Epithelial cell of prostate (primary cell): ENCODE data around the gene MCF2L2.

ENCODE experiments used
- DNase-seq: peaks from one replicate; pipeline ENCODE4 v3.0.0-alpha.2; 2011; ENCODE audit warnings: low read depth, low spot score
- H3K27ac ChIP-seq: fragments of 450-650 bp; 2 replicates; pipeline ENCODE4 v1.5.1; 2017; ENCODE audit warnings: mild to moderate bottlenecking

The MCF2L2 gene

DNA sequence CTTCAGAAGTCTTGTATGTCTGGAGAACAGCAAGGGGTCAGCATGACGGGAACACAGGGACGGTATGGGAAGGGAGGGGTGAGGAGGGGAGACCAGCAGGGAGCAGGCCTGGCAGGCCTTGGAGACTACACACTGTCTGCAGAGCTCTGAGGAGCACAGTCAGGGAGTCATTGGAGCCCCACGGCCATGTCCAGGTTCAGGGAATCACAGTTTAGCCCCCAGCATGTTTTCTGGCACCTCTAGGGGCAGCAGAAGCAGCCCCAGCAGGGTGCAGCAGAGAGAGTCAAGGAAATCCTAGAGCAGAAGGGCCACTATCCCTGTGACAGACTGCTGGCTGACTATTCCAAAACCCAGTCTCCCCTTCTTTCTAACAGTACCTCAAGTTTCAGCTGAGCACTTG is 269.1 kb downstream of the MCF2L2 start:
- no peak for DNase-seq
- H3K27ac ChIP-seq = no peak overlapping the region

DNA sequence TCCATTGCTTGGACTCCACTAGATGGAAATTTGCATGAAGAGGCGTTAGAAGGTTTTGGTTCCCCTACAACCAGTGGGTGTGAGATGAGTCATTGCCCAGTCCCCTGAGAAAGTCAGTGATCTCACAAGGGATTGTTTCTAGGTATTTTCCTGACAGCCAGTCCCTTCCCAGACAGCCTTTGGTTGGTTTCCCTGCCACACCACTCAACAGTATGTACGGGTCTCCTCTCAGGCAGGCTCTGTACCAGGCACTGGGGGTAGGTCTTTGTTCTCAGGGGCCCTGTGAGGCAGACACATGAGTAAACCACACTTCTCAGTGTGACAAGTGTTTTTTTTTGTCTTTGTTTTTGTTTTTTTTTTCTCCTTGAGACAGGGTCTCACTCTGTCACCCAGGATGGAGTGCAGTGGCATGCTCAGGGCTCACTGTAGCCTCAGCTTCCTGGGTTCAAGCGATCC is 269.8 kb downstream of the MCF2L2 start:
- no peak for DNase-seq
- H3K27ac ChIP-seq = no peak overlapping the region

DNA sequence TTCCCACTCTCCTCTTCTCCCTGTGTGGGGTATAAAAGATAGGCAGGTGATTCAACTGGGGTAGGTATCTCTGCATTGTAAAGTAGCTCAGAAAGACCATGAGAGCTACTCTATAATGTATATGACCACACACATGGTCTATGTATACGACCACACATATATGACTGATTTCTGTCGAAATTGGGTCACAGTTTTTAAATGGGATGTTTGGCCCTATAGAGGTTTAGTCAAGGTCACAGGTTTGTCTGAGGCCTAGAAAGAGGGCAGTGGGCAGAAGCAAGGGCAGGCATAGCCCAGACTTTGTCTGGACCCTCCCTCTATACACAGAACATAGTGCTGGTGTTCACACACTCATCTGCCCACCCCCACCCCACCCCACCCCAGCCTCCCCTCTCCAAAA is 270.3 kb downstream of the MCF2L2 start:
- no peak overlapping the region for H3K27ac ChIP-seq
- no peak for DNase-seq

DNA sequence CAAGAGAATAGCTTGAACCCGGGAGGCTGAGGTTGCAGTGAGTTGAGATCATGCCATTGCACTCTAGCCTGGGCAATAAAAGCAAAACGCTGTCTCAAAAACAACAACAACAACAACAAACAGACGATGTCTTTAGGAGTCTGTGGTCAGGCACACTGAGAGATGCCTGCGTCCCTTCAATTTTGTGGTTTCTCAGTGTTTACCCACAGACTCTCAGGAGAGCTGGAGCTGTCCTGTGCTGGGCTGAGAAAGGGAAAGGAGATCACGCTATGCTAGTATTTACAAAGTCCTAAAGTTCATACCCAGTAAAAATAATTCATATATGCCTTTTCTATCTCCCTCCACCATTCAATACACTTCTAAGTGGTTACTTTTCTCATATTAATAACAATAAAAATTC is 272.2 kb downstream of the MCF2L2 start:
- no peak for DNase-seq
- no peak overlapping the region for H3K27ac ChIP-seq

DNA sequence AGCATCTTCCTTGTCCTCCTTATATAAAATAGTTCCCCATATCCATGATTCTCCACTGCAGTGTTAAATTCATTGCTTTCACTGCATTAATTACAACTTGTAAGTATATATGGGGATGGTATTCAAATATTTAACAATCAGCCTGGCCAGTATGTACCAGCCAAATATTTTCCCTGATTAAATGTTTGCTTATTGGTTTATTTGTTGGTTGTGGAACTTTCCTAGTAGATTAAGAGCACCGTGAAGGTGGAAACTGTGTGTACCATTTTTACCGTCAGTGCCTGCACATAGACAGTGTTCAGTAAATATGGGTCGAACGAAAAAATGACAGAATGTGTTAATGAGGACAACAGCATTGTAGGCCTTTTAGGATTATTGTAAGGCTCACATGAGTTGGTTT is 272.9 kb downstream of the MCF2L2 start:
- DNase-seq = no peak

DNA sequence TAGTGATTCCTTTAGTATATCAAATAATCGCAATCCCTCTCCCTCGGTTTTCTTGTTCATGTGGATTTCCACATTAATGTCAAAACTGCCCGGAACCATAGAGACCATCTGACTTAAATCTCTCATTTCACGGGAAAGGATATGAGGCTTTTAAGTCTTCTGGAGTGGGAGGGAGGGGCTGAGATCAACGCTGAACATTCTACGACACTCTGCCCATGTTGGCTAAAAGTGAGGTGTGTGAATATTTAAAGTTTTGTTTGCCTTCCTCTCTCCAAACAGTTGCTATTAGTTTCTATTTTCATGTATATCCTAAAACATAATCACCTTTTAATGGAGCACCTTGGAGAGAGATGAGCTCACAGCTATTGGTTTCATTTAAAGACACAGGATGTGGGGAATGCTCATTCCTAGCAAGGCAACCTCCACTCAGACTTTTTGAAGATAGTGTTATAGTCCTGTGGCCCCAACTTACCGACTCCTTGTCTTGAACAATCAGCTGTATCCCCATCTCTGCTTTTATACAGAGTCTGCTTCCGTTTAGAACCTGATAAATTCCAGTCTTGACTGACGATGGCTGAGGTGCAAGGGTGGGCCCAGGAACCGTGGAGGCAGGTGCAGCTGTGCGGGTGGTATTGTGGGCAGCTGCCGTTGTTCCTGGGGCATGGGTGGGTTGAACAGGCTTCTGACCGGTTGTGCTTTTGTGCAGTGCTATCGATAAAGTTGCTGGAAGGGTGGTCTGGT is 275.0 kb downstream of the MCF2L2 start:
- no peak for DNase-seq
- no peak overlapping the region for H3K27ac ChIP-seq

More for the DNA sequence above, 272.9 kb downstream of the MCF2L2 start:
- no peak overlapping the region for H3K27ac ChIP-seq

DNA sequence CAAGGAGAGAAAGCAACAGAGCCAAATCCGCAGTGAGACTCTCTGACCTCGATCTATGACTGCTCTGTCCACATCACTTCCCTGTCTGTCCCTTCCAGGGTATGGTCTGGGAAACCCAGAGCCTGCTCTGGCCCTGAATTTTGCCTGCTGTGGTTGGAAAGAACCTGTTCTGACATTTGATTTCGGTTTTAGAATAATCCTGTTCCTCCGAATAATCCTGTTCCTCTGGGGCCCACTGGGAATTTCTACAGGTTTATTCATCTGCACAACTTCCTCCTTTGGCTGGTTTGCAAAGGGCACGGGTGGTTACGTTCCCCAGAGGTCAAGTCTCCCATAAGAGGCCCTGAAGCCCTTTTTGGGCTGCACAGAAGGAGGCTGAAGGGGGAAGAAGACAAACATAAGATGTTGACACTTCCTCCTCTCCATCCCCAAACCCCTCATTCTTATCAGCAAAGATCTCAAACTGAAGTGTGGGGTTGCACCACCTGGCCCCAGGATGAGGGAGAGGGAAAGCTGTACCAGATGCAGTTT is 276.5 kb downstream of the MCF2L2 start:
- H3K27ac ChIP-seq = no peak overlapping the region
- no peak for DNase-seq

DNA sequence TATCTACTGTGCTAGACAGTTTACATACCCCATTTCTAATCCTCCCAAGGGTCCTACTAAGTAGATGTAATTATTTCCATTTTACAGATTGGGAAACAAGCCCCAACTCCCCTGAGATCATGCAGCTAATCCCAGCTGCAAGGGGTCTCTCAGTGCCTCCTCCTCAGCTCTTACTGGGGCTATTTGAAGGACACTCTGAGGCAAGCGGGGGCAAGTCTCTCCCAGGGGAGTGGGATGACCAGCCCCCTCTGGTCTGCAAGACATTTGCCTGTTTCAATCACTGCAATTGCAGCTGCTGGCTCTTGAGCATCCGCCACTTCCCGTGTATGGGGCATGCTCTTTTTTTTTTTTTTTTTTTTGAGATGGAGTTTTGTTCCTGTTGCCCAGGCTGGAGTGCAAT is 277.3 kb downstream of the MCF2L2 start:
- no peak for DNase-seq
- no peak overlapping the region for H3K27ac ChIP-seq

DNA sequence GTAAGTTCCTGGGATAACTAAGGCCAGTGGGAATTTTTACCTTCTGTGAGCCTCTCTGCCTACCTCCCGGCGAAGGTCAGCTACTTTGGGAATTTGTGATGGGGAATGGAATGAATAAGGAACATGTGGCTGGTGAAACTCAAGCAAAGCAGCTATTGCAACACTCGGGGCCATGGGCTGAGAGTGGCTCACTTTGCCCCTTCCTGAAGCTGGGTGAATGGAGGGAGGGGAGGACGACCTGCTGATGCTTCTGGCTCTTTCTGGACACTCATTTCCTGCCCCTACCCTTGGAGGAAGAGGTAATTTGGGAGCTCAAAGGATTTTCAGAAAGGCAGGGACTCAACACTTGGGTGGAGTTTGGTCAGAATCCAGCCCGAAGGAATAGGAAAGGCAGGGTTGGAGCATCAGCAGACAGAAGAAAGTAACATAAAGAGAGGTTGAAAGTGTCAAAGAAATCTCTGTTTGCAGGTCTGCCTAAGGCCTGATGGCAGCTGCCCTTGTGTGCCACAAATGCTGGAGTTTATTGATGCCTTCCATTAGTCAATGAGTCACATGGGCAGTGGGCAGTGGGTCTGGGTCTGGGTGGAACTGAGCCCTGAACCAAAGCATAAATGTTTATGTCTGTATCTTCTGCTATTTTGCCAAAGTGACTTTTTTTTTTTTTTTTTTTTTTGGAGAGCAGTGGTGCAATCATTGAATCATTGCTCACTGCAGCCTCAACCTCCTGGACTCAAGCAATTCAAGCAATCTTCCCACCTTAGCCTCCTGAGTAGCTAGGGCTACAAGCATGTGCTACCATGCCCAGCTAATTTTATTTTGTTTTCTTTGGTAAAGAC is 278.3 kb downstream of the MCF2L2 start:
- DNase-seq = no peak
- no peak overlapping the region for H3K27ac ChIP-seq

DNA sequence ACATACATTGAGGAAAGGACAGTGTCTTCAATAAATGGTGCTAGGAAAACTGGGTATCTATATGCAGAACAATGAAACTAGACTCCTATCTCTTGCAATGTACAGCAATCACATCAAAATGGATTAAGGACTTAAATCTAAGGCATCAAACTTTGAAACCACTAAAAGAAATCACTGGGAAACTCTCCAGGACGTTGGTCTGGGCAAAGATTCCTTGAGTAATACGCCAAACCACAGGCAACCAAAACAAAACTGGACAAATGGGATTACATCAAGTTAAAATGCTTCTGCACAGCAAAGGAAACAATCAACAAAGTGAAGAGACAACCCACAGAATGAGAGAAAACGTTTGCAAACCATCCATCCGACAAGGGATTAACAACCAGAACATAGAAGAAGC is 280.4 kb downstream of the MCF2L2 start:
- no peak for DNase-seq
- no peak overlapping the region for H3K27ac ChIP-seq

DNA sequence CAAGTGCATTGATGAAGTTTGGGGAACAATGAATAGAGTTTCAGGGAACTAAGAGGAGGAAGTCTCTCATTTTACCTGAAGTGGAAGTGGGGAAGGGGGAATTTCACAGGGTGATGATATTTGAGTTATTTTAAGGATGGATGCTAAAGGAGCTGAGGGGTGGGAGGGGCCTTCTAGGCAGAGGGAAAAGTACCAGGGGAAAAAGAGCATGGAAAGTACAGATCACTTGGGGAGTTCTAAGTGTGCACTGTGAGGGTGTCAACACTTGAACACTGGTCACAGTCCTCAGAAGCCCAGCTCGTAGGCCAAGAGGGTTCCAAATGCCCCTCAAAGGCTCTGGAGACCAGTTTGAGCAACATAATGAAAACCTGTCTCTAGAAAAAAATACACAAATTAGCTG is 284.1 kb downstream of the MCF2L2 start:
- no peak overlapping the region for H3K27ac ChIP-seq
- no peak for DNase-seq

DNA sequence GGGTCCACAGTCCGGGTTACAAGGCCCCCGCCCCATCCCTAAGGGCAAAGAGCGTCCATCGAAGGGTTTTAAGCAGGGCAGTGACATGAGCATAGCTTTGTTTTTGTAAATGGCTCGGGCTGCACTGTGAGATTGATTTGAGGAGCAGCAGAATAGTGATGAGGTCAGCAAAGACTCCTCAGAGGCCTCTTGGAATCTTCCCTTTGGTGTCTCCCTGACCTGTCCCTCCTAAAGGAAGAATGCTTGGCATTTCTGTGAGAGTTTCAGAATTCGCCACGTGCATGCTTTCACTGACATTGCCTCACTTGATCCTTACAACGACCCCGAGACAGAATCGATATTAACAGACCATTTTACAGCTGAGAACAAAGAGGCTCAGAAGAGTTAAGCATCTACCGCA is 286.2 kb downstream of the MCF2L2 start:
- no peak for DNase-seq
- no peak overlapping the region for H3K27ac ChIP-seq

DNA sequence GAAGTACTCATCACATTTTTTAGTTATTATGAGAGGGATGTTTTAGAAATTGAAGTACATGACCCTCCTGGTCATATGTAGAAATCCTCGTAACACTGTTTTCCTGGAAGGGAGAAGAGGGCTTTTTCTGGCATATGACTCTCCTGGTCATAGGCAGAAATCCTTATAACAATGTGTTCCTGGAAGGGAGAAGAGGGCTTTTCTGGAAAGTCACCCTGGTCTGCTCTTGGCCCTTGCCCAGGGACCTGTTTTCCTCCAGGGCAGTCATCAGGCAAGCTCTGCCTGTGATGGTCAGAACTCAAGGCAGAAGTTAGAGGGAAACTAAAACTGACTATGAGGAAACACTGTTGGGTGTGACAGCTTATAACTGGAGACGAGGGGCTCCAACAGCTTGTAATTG is 293.6 kb downstream of the MCF2L2 start:
- H3K27ac ChIP-seq = no peak overlapping the region
- DNase-seq = no peak

DNA sequence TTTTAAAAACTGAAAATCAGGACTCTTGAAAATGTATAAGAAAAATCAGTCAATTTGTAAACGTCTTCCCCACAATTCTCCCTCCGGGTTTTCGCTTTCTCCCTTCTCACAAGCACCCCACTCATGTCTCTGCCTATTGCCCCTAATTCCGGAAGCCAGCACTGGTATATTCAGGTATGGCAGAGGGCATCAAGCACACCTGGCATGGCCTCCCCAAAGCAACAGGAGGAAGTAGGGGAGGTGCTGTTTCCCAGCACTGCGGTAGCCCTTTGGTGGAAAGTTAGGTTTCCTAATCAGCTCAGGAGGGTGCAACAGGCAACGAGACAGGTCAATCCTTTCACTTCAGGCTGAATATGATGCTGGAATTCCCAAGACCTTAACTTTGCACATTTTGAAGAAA is 296.0 kb downstream of the MCF2L2 start:
- H3K27ac ChIP-seq = no peak overlapping the region
- DNase-seq = no peak

DNA sequence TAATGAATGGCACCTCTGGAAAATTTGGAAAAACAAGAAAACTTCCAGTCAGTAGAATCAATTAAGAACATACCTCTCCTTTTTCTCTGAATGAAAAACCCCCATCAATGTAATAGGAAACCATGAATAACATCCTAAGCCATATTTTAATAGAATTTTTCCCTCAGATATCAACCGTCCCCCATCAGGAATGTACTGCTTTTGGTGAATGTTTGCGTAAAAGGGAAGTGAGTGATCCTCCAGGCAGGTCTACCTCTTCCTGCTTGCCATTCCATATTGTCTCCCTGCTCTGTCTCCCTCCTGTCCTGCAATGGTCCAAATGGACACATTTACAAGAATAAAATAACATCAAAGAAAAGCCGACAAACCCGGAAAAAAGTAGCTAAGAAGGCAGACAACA is 296.7 kb downstream of the MCF2L2 start:
- no peak for DNase-seq

DNA sequence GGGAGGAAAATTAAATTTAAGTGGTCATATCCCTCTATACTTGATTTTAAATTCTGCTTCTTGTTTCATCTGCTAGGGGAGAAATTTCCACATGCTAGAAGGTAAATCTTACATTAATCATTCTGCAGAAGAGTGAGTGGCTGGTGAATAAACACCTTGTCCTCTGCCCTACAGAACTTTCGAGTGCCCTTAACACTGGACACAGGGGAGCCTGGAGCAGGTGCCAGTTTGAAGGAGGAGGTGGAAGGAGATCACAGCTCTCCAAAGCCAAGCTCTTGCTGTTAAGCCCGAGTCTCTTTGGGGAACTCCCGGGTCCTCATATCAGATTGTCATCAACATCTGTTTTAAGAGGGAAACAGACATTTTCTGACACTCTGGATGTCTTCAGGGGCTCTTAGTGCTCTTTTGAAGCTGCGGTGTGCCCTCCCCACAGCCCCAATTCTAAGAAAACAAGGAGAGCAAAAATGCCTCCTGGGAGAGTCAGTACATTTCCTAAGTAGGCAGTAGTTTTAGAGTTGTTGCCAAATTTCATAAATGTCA is 297.2 kb downstream of the MCF2L2 start:
- DNase-seq = no peak
- H3K27ac ChIP-seq = no peak overlapping the region

More for the DNA sequence above, 296.7 kb downstream of the MCF2L2 start:
- H3K27ac ChIP-seq = no peak overlapping the region

DNA sequence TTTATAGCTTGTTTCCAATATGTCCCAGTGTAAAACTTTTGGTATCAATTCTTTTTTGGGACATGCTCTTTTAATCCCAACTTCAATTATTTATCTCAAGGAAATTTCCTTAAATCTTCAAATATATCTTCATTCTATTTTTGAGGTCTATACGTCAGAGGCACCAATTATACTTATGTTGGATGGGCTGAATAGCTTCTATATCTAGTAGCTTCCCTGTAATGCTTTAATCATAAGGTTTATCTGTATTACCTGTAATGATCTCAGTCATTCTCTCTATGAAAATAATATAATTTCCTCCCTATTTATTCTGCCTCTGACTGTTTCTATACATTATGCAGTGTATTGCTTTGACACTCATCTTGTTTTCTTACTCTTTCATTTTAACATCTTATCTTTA is 299.2 kb downstream of the MCF2L2 start:
- no peak overlapping the region for H3K27ac ChIP-seq
- DNase-seq = no peak

DNA sequence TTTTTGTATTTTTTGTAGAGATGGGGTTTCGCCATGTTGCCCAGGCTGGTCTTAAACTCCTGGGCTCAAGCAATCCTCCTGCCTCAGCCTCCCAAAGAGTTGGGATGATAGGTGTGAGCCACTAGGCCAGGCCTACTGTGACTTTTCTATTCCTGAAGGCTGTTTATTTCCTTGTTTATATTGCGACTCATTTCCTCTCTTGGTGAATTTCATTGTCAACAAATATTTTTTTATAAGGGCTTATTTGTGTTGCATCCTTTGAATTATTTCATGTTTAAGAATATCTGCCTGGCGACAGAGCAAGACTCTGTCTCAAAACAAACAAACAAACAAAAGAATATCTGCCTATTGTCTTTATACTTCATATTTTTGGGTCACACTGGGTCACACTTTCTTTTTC is 299.7 kb downstream of the MCF2L2 start:
- H3K27ac ChIP-seq = no peak overlapping the region

More for the DNA sequence above, 299.7 kb downstream of the MCF2L2 start:
- no peak for DNase-seq
